ENCODE results near the gene ARL3. TPM values are rescaled to one million over a fixed set of nuclear protein-coding genes. Genes with fewer than 3 reads are reported as not detected.

ARL3 gene
- total RNA-seq, 1 donor from 2014 or later = 18.2 TPM

DNA sequence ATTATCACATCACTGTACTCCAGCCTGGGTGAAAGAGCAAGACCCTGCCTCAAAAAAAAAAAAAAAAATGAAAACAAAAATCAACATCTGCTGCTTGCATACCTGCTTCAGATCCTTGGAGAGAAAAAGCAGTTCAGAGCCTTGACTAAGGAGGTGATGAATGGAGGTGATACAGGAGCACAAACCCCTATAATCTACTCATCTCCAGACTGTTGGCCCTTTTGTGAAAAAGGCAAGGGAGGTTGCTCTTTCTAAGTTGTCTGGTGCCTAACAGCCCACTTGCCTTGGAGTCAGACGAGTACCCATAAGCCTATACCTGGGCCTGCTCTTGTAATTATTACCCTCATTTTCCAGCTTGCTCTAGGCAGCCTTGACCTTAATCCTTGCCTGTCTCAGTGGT, 1.7 kb upstream of the ARL3 start:
- Mint-ChIP-seq H3K4me1 (ENCODE audit: low read depth, unreplicated experiment) (peaks cover 33% of the 10 kb centered on the region), H3K27ac (ENCODE audit: unreplicated experiment) (no peak overlapping the region), H3K4me3 (ENCODE audit: unreplicated experiment) (peak overlapping the region; percentile 97), H3K27me3 (ENCODE audit: low read depth, unreplicated experiment) (no peaks in the 10 kb centered on the region), H3K9me3 (ENCODE audit: unreplicated experiment) (no peaks in the 10 kb centered on the region), H3K36me3 (ENCODE audit: low read depth, unreplicated experiment) (no peaks in the 10 kb centered on the region)
- no peaks in the 10 kb centered on the region for H3K27me3 ChIP-seq (ENCODE audit: insufficient read depth, low read length)
- no peak for DNase-seq (ENCODE audit: low read depth)
- H3K9me3 ChIP-seq (ENCODE audit: insufficient read depth, low read depth, low read length) = no peaks in the 10 kb centered on the region
- TF ChIP-seq EZH2 (IDR thresholded peaks at IDR 0.05; ENCODE audit: insufficient read depth, low read length) = no peak
- TF ChIP-seq, protein P1, sequence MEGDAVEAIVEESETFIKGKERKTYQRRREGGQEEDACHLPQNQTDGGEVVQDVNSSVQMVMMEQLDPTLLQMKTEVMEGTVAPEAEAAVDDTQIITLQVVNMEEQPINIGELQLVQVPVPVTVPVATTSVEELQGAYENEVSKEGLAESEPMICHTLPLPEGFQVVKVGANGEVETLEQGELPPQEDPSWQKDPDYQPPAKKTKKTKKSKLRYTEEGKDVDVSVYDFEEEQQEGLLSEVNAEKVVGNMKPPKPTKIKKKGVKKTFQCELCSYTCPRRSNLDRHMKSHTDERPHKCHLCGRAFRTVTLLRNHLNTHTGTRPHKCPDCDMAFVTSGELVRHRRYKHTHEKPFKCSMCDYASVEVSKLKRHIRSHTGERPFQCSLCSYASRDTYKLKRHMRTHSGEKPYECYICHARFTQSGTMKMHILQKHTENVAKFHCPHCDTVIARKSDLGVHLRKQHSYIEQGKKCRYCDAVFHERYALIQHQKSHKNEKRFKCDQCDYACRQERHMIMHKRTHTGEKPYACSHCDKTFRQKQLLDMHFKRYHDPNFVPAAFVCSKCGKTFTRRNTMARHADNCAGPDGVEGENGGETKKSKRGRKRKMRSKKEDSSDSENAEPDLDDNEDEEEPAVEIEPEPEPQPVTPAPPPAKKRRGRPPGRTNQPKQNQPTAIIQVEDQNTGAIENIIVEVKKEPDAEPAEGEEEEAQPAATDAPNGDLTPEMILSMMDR (IDR thresholded peaks at IDR 0.05; ENCODE audit: insufficient read depth, low read depth, low read length) = no peak
- no peak overlapping the region for H3K4me3 ChIP-seq (ENCODE audit: insufficient read depth, low read depth, low read length)
- peaks cover 42% of the 10 kb centered on the region for H3K79me2 ChIP-seq (ENCODE audit: insufficient read depth, low read length)
- no peaks in the 10 kb centered on the region for H4K20me1 ChIP-seq (ENCODE audit: insufficient read depth, low read length)
- H3K27ac ChIP-seq (ENCODE audit: low read depth, low read length) = no peak overlapping the region
- H3K4me2 ChIP-seq (ENCODE audit: low read length) = no peak overlapping the region
- no peaks in the 10 kb centered on the region for H3K36me3 ChIP-seq (ENCODE audit: insufficient read depth, low read length)
- no peak overlapping the region for H3K9ac ChIP-seq (ENCODE audit: low read length)
- FAIRE-seq = no peak
- peaks cover 23% of the 10 kb centered on the region for H3K4me1 ChIP-seq (ENCODE audit: insufficient read depth, low read length)
- no peak overlapping the region for H2AFZ ChIP-seq (ENCODE audit: low read depth, low read length)

DNA sequence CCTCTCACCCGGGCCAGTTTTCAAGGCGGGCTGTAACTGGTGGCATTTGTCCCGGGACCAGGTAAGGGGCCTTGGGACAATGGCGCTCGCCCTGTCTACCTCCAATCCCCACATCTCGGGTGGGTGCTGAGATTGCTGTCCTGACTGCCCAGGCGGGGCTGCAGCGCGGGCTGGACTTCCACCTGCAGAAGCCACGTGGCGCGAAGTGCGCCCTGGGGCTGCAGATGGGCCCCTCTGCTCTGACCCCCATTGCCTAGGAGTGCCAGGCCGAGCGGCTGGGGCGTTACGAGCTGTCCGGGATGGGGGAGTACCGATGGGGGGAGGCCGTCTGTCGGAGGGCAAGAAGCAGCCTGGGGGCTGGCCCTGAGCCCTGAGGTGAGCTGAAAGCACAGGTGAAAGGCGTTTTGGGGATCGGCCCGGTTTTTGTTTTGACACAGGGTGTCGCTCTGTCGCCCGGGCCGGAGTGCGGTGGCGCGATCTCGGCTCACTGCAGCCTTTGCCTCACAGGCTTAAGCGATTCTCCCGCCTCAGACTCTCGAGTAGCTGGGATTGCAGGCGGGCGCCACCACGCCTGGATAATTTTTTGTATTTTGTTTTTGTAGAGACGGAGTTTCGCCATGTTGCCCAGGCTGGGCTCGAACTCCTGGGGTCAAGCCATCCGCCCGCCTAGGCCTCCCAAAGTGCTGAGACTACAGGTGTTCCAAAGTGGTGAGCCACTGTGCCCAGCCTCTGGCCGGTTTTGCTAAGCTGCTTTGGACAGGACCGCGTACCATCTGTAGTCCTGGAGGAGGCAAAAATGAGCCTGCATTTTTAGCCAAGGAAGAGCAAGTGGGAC, 641 bp upstream of the ARL3 start, which contains the start of gene SFXN2:
TSS of gene SFXN2 (plus strand) at position 16 of the 835 bp plus-strand sequence. CDS start 12,001 bp downstream, outside the sequence.
- no peak for DNase-seq (ENCODE audit: low read depth)
- no peak for FAIRE-seq
- peak within 1 kb of the TSS; percentile 97 for H3K4me3 Mint-ChIP-seq (ENCODE audit: unreplicated experiment)
- no peaks in the 10 kb centered on the region for H3K36me3 ChIP-seq (ENCODE audit: insufficient read depth, low read length)
- H3K27ac Mint-ChIP-seq (ENCODE audit: unreplicated experiment) = peak within 1 kb of the TSS; percentile 91
- no peak for TF ChIP-seq EZH2 (IDR thresholded peaks at IDR 0.05; ENCODE audit: insufficient read depth, low read length)
- TF ChIP-seq, protein P1 (IDR thresholded peaks at IDR 0.05; ENCODE audit: insufficient read depth, low read depth, low read length) = no peak
- H3K79me2 ChIP-seq (ENCODE audit: insufficient read depth, low read length) = peaks cover 44% of the 10 kb centered on the region
- H4K20me1 ChIP-seq (ENCODE audit: insufficient read depth, low read length) = peaks cover 6% of the 10 kb centered on the region
- peak within 1 kb of the TSS; percentile 90 for H3K9ac ChIP-seq (ENCODE audit: low read length)
- H3K9me3 ChIP-seq (ENCODE audit: insufficient read depth, low read depth, low read length) = no peaks in the 10 kb centered on the region
- peak within 1 kb of the TSS; percentile 87 for H3K4me3 ChIP-seq (ENCODE audit: insufficient read depth, low read depth, low read length)
- H3K4me2 ChIP-seq (ENCODE audit: low read length) = peak within 1 kb of the TSS; percentile 89
- H3K27me3 Mint-ChIP-seq (ENCODE audit: low read depth, unreplicated experiment) = no peaks in the 10 kb centered on the region
- H3K9me3 Mint-ChIP-seq (ENCODE audit: unreplicated experiment) = no peaks in the 10 kb centered on the region
- no peaks in the 10 kb centered on the region for H3K27me3 ChIP-seq (ENCODE audit: insufficient read depth, low read length)
- H3K36me3 Mint-ChIP-seq (ENCODE audit: low read depth, unreplicated experiment) = no peaks in the 10 kb centered on the region
- H3K4me1 Mint-ChIP-seq (ENCODE audit: low read depth, unreplicated experiment) = peaks cover 38% of the 10 kb centered on the region
- peak within 1 kb of the TSS; percentile 89 for H3K27ac ChIP-seq (ENCODE audit: low read depth, low read length)
- peak within 1 kb of the TSS; percentile 81 for H2AFZ ChIP-seq (ENCODE audit: low read depth, low read length)
- peaks cover 33% of the 10 kb centered on the region for H3K4me1 ChIP-seq (ENCODE audit: insufficient read depth, low read length)

DNA sequence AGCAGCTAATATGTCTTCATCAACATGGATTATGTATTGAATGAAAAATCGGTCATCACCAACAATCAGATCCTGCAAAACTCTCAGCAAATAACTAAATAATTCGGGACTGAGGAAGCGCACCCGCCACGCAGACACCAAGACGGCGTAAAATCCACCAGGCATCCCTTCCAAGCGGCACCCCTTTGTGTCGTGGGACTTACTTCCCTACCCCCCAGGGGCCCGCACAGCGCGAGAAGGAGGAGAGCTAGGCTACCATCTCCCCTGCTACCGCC, 721 bp downstream of the ARL3 start:
- Histone ChIP-seq H3K4me1 (ENCODE audit: insufficient read depth, low read length) (peaks cover 31% of the 10 kb centered on the region), H2AFZ (ENCODE audit: low read depth, low read length) (peak overlapping the region; percentile 76), H3K9ac (ENCODE audit: low read length) (peak overlapping the region; percentile 90), H3K4me2 (ENCODE audit: low read length) (peak overlapping the region; percentile 89), H4K20me1 (ENCODE audit: insufficient read depth, low read length) (peaks cover 6% of the 10 kb centered on the region), H3K27me3 (ENCODE audit: insufficient read depth, low read length) (no peaks in the 10 kb centered on the region), H3K9me3 (ENCODE audit: insufficient read depth, low read depth, low read length) (no peaks in the 10 kb centered on the region), H3K79me2 (ENCODE audit: insufficient read depth, low read length) (peaks cover 53% of the 10 kb centered on the region), H3K4me3 (ENCODE audit: insufficient read depth, low read depth, low read length) (peak overlapping the region; percentile 82), H3K36me3 (ENCODE audit: insufficient read depth, low read length) (no peaks in the 10 kb centered on the region), H3K27ac (ENCODE audit: low read depth, low read length) (peak overlapping the region; percentile 89)
- Mint-ChIP-seq H3K36me3 (ENCODE audit: low read depth, unreplicated experiment) (no peaks in the 10 kb centered on the region), H3K27me3 (ENCODE audit: low read depth, unreplicated experiment) (no peaks in the 10 kb centered on the region), H3K9me3 (ENCODE audit: unreplicated experiment) (no peaks in the 10 kb centered on the region), H3K4me3 (ENCODE audit: unreplicated experiment) (peak overlapping the region; percentile 97), H3K4me1 (ENCODE audit: low read depth, unreplicated experiment) (peaks cover 32% of the 10 kb centered on the region), H3K27ac (ENCODE audit: unreplicated experiment) (peak overlapping the region; percentile 91)
- TF ChIP-seq EZH2 (IDR thresholded peaks at IDR 0.05; ENCODE audit: insufficient read depth, low read length) = no peak
- TF ChIP-seq, protein P1 (IDR thresholded peaks at IDR 0.05; ENCODE audit: insufficient read depth, low read depth, low read length) = no peak
- FAIRE-seq (no peak), DNase-seq (ENCODE audit: low read depth) (peak; percentile 68)

Measured in astrocyte (in vitro differentiated cells and primary cell).